GM19463 (cell line): ENCODE results near the gene NCKAP1.
"Not testable (repeated sequence)": the region's sequence is repeated elsewhere in the genome, so short reads cannot be mapped to it uniquely, and the experiment has no call there.

Experiments
- ATAC-seq: cut with Tn5 transposase; IDR thresholded peaks from one replicate; pipeline ENCODE4 v1.9.1; 2021; ENCODE audit warnings: mild to moderate bottlenecking, moderate library complexity; ENCODE audit not compliant: unreplicated experiment

NCKAP1 gene

GRCh38 chr2:183001948-183002347 is 36.3 kb downstream of the NCKAP1 start:
- no peak for ATAC-seq

DNA sequence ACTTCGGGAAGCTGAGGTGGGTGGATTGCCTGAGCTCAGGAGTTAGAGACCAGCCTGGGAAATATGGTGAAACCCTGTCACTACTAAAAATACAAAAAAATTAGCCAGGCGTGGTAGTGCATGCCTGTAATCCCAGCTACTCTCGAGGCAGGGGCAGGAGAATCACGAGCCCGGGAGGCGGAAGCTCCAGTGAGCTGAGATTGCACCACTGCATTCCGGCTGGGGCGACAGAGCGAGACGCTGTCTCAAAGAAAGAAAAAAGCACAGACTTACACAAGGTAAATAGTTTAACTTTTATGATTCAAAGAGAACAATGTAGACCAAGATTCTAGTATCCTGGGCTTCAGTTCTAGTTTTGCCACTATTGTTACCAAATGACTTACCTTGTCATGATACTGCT is 37.4 kb downstream of the NCKAP1 start:
- no peak for ATAC-seq

GRCh38 chr2:182999348-183000028 is 38.8 kb downstream of the NCKAP1 start:
- no peak for ATAC-seq

- ATAC-seq, result no peak
Observed at GRCh38 chr2:182994228-182994912, 43.9 kb downstream of the NCKAP1 start.

DNA sequence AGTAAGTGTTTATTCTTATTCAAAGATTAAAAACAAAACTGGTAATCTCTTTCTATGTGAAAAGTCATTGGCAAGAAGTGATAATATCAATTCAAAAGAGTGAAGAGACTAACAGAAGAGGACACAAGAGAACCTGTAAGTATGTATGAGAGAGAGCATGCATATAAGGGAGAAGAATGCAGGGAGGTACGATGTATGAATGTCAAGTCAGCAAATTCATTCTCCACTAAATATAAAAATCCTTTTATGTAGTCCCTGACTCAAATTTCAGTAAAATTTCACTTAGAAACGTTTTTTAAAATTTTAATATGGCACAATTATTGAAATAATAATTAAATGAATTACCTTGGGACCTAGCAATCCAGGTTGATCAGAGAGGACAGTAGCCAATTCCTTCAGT is 55.3 kb downstream of the NCKAP1 start:
- no peak for ATAC-seq

- ATAC-seq, result not testable (repeated sequence)
Observed at GRCh38 chr2:182981475-182981874, 56.8 kb downstream of the NCKAP1 start.

DNA sequence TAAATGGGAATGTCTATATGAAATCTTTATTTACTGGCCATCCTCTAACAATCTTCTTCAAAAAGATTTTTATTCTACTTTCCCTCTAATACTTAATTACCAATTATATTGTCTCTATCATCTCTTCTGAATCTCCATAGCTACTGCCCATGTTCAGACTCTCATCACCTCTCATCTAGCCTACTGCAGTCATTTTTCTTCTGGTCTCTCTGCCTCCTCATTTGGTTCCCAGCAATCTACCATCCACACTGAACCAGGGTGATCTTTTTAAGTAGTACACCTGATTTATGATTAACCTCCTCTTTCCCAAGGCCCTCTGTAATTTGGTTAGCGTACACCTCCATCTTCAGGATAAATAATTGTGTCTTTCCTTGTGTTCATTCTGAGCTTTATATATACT is 57.6 kb downstream of the NCKAP1 start:
- no peak for ATAC-seq

DNA sequence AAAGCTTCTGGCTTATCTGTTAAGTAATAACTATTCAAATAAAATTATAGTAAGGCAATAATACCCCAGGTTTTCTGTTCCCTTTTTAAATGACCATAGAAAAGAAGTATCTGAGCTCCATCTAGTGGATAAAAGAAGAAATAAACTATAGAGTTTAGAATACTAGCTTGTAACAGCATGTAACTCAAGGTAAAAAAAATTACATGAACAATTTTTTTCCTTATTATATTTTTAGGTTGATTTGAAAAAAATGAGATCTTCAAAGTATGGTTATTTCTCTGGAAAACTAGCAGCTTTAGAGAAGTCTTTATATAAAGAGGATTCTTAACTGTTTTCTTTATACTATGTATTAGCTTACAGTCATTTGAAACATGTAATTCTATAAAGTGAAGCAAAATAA is 58.1 kb downstream of the NCKAP1 start:
- no peak for ATAC-seq

DNA sequence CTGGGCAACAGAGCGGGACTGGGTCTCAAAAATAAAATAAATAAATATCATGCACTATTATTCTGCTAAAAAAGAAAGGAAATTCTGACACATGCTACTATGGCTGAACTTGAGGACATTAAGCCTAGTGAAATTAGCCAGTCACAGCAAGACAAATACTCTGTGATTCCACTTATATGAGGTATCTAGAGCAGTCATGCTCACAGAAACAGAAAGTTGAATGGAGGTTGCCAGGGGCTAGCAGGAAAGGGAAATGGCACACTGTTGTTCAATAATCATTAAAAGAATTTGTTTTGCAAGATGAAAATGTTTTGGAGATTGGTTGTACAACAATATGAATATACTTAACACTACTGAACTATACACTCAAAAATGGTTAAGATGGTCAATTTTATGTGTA is 60.8 kb downstream of the NCKAP1 start:
- peak; percentile 61 for ATAC-seq

GRCh38 chr2:182973441-182974352 is 64.6 kb downstream of the NCKAP1 start:
- no peak for ATAC-seq

DNA sequence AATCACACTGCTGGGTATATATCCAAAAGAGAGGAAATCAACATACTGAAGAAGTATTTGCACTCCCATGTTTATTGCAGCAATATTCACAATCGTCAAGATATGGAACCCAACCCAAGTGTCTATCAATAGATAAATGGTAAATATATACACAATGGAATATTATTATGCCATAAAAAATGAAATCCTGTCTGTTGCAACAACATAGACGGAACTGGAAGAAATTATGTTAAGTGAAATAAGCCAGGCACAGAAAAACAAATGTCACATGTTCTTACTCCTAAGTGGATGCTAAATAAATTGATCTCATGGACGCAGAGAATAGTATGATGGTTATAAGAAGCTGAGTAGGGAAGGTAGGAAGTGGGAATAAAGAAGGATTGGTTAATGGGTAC is 65.7 kb downstream of the NCKAP1 start:
- ATAC-seq, result no peak

DNA sequence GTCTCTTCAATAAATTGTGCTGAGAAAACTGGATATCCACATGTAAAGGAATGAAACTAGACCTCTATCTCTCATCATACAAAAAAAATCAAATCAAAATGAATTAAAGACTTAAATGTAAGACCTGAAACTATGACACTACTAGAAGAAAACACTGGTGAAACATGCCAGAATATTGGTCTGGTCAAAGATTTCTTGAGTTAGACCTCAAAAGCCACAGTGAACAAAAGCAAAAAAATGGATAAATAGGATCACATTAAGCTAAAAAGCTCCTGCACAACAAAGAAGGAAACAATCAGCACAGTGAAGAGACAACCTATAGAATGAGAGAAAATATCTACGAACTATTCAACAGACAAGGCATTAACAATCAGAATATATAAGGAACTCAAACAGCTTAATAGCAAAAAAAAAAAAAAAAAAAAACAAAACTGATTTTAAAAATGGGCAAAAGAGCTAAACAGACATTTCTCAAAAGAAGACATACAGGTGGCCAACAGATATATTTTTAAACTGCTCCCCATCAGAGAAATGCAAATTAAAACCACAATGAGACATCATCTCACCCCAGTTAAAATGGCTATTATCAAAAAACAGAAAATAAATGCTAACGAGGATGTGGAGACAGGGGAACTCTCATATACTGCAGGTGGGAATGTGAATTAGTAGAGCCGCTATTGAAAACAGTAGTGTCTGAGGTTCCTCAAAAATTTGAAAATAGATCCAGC is 66.3 kb downstream of the NCKAP1 start:
- no peak for ATAC-seq

DNA sequence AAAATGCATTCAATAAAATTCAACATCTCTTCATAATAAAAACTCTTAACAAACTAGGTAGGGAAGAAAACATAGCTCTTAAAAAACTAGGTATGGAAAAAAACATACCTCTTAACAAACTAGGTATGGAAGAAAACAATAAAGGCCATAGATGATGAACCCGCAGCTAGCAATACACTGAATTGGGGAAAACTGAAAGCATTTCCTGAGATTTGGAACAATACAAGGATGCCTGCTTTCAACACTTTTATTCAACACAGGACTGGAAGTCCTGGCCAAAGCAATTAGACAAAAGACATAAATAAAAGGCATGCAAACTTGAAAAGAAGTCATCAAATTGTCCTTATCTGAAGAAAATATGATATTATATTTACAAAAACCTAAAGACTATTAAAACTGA is 67.8 kb downstream of the NCKAP1 start:
- no peak for ATAC-seq

- no peak for ATAC-seq
Observed at GRCh38 chr2:182968493-182968892, 69.8 kb downstream of the NCKAP1 start.

DNA sequence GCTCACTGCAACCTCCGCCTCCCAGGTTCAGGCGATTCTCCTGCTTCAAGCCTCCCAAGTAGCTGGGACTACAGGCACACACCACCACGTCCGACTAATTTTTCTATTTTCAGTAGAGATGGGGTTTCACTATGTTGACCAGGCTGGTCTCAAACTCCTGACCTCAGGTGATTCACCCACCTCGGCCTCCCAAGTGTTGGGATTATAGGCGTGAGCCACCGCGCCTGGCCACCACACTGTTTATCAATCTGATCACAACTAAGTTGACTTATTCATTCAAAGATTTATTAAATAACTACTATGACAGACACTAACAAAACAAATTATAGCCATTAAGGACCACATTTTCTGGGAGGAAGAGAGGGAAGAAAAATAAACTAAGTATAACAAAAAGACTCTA is 71.9 kb downstream of the NCKAP1 start:
- ATAC-seq, result not testable (repeated sequence)

DNA sequence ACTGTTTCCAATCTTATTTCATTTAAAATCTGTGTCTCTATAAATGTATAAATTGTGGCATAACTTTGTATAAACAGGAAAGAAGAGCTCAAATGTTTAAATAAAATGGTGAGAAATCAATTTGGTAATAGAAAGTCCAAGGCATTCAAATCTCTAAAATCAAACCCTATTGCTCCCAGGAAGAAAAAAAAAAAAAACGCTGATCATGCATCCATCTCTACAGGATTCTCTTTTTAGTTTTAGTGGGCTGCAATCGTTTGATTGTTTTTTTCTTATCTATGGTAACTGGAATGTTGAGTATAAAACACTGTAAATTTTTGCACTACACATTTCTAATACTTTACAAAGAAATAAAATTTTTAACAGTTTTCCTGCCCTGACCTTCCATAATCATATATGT is 75.6 kb downstream of the NCKAP1 start:
- no peak for ATAC-seq

DNA sequence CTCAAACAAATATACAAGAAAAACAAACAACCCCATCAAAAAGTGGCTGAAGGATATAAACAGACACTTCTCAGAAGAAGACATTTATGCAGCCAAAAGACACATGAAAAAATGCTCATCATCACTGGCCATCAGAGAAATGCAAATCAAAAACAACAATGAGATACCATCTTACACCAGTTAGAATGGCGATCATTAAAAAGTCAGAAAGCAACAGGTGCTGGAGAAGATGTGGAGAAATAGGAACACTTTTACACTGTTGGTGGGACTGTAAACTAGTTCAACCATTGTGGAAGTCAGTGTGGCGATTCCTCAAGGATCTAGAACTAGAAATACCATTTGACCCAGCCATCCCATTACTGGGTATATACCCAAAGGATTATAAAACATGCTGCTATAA is 77.4 kb downstream of the NCKAP1 start:
- ATAC-seq, result not testable (repeated sequence)

DNA sequence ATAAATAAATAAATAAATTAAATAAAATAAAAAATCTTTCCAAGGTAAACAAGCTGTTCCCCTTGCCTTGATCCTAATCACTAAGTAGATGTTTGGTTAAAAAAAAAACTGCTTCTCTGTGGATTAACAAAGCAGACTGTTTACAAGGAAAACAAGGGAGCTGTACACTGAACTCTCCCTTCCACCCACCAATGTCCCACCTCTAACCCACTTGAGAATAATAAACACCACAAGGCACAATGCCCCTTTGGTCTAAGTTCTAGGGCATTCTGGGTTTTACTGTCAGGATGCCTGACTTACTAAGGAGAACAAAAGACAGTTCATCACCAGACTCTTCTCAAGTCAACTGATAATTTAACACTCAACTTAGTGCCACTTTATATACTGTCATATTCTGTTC is 83.5 kb downstream of the NCKAP1 start:
- ATAC-seq, result no peak

DNA sequence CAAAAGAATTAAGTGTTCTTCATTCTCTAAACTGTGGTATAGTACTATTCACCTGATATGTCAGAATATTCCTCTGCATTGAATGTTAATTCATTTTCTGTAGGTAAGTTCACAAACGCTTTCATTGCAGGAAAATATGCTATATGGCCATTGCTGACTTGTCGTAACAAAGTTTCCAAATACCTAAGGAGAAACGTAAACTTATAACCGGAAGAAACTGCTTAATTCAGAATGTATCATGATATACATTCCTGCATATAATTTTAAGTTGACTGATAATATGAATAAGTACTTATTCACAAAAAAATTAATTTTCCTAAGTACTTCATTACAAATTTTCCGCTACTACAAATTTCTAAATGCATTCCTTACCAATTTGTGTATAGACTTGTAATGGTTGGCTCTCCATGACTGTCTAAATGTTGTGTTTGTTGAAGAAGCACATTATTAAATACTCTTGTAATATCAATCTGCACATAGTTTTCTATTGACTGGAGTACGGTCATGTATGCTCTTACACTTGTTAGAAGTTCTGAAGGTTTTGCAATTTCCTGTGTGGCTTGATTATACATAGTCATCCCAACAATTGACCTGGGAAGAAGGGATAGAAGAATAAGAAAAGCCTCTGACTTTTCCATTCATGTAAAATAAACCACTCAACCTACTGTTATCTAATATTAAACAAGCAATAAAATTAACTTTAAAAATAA is 85.4 kb downstream of the NCKAP1 start:
- no peak for ATAC-seq

DNA sequence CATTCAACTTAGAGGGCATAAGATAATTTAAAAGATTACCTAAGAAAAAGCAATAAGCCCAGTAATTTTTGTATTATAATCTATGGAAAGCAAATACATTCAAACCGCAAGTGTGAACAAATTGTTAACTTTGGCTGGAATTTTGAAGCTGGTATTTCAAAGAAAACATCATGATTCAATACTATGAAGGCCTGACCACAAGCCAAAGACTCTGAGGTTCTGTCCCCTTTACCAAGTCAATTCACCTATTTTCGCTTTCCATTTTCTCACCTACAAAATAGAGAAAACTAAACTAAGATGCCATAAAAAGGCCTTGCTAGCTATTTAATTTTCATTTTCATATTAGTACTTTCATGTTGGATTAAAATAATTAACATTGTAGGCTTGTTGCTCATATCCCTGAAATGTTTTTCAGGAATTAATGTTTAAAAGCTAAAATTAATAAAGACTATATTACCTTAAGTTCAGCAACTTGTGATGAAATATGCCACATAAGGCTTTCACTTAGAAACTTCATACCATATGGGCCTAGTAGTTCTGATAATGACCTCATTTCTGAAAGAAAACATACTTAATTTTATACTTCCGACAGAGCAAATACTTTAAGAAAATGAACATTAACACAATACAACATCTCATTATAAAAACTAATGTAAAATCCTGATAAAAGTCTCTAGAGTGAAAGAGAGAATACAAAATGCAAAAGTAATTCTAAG is 86.2 kb downstream of the NCKAP1 start:
- no peak for ATAC-seq
